ENCODE measurements around the gene TMEM44. TPM values are rescaled to one million over a fixed set of nuclear protein-coding genes. Genes with fewer than 3 reads are reported as not detected.

TMEM44 gene
- total RNA-seq, 1 experiment from 2014 or later: 11.8 TPM

DNA sequence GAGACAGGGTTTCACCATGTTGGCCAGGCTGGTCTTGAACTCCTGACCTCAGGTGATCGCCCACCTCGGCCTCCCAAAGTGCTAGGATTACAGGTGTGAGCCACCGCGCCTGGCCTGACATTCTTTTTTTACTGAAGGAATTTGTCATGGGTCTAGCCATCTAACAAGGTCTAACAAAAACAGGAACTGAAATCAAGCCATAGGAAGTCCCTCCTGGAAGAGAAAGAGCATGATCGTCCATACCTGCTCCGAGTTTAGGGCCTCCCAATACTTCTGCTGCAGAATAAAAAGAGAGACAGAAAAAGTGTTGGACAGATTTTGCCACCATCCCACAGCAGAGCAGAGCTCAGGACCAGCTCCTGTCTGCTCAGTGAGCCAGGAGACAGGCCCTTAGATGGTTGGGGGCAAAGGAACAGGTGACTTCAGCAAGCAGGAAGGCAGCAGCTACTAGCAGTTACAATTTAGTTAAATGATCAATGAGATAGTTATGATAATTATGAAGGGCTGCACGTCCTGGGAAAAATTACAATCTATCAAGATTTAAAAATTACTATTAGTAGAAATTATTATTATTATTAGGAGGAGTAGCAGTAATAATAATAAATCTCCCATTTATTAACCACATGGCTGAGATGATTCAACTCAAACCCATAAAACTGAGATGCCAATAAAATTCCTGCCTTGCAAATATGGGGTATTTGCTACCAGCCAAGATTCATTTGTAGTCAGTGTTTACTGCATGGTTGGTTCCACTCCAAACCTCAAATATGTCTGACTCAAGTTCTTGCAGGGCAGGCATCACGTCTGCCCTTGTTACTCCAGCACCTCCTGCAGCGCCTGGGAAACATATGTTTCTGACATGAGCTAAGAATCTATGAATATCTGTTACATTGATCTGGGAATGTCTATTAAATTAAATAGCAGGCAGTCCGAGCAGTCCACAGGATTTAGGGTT, 40.1 kb downstream of the TMEM44 start:
- intact Hi-C loops (cut with micrococcal nuclease; ENCODE audit: unreplicated experiment): no loop called here
- ChIA-PET POLR2A (no interaction called here), CTCF (interaction anchor here (0.5 to 1.0 kb wide), 3 partner anchors 100 to 125 kb away, joined by 3 read pairs; no protein-coding TSS in a partner anchor)
- H3K4me3 Mint-ChIP-seq (ENCODE audit: unreplicated experiment): no peak overlapping the region
- H3K27ac Mint-ChIP-seq (ENCODE audit: unreplicated experiment): no peak overlapping the region
- no peaks in the 10 kb centered on the region for H3K4me1 Mint-ChIP-seq (ENCODE audit: low read depth, unreplicated experiment)
- no peaks in the 10 kb centered on the region for H3K27me3 Mint-ChIP-seq (ENCODE audit: insufficient read depth, unreplicated experiment)
- Histone ChIP-seq H3K27me3 (replicated peaks; ENCODE audit: control insufficient read depth, insufficient read depth, low read length) (no peaks in the 10 kb centered on the region), H3K4me3 (ENCODE audit: low read depth, low read length) (no peak overlapping the region), H3K36me3 (ENCODE audit: control insufficient read depth, insufficient read depth, low read length) (no peaks in the 10 kb centered on the region; the same call in 1 of the 2 replicates), H3K4me1 (0 out of 2 replicates have a peak, but pooled peaks cover 6% of the 10 kb centered on the region), H3K9me3 (no peaks in the 10 kb centered on the region)
- no TSS peak for BruUV-seq (replicated peaks)
- TF ChIP-seq, protein P1, sequence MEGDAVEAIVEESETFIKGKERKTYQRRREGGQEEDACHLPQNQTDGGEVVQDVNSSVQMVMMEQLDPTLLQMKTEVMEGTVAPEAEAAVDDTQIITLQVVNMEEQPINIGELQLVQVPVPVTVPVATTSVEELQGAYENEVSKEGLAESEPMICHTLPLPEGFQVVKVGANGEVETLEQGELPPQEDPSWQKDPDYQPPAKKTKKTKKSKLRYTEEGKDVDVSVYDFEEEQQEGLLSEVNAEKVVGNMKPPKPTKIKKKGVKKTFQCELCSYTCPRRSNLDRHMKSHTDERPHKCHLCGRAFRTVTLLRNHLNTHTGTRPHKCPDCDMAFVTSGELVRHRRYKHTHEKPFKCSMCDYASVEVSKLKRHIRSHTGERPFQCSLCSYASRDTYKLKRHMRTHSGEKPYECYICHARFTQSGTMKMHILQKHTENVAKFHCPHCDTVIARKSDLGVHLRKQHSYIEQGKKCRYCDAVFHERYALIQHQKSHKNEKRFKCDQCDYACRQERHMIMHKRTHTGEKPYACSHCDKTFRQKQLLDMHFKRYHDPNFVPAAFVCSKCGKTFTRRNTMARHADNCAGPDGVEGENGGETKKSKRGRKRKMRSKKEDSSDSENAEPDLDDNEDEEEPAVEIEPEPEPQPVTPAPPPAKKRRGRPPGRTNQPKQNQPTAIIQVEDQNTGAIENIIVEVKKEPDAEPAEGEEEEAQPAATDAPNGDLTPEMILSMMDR (IDR thresholded peaks at IDR 0.05; ENCODE audit: insufficient read depth in 1 of 2, low read depth in 1 of 2, low read length in 1 of 2, severe bottlenecking in 1 of 2, unreplicated experiment in 1 of 2): no peak
- no peaks in the 10 kb centered on the region for H3K36me3 Mint-ChIP-seq (ENCODE audit: insufficient read depth, unreplicated experiment)
- H3K9me3 Mint-ChIP-seq (ENCODE audit: unreplicated experiment): no peaks in the 10 kb centered on the region
- DNase-seq: no peak

DNA sequence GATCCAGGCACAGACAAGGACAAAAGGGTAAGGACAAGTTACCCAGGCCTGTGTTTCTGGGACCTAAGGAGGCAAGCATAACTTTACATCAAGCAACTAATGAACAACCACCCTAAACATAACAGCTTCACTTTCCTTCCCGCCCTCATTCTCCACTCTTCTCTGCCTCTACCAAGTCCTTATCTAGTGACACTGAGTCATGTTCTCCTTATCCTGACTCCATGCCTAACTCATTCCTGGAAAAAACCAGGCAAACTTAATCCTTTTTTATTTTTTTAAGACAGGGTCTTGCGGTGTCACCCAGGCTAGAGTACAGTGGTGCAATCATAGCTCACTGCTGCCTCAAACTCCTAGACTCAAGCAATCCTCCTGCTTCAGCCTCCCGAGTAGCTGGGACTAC, 44.5 kb downstream of the TMEM44 start:
- H3K4me3 ChIP-seq (ENCODE audit: low read depth, low read length): no peak overlapping the region
- no peaks in the 10 kb centered on the region for H3K9me3 Mint-ChIP-seq (ENCODE audit: unreplicated experiment)
- TF ChIP-seq, protein P1 (IDR thresholded peaks at IDR 0.05; ENCODE audit: insufficient read depth in 1 of 2, low read depth in 1 of 2, low read length in 1 of 2, severe bottlenecking in 1 of 2, unreplicated experiment in 1 of 2): no peak
- peaks cover 15% of the 10 kb centered on the region for H3K4me1 Mint-ChIP-seq (ENCODE audit: low read depth, unreplicated experiment)
- H3K27me3 ChIP-seq (replicated peaks; ENCODE audit: control insufficient read depth, insufficient read depth, low read length): no peaks in the 10 kb centered on the region
- ChIA-PET CTCF (interaction anchor here (0.6 to 1.3 kb wide), 4 partner anchors 12 to 117 kb away, joined by 3 to 4 read pairs (median 3); no protein-coding TSS in a partner anchor), POLR2A (interaction anchor here (0.6 to 1.1 kb wide), 2 partner anchors 10 to 164 kb away, joined by 4 read pairs; no protein-coding TSS in a partner anchor)
- H3K27me3 Mint-ChIP-seq (ENCODE audit: insufficient read depth, unreplicated experiment): no peaks in the 10 kb centered on the region
- H3K4me3 Mint-ChIP-seq (ENCODE audit: unreplicated experiment): no peak overlapping the region
- H3K4me1 ChIP-seq: peaks cover 15% of the 10 kb centered on the region; the same call in 1 of the 2 replicates
- no peaks in the 10 kb centered on the region for H3K9me3 ChIP-seq
- DNase-seq: no peak
- intact Hi-C loops (cut with micrococcal nuclease; ENCODE audit: unreplicated experiment): no loop called here
- peaks cover 9% of the 10 kb centered on the region for H3K36me3 Mint-ChIP-seq (ENCODE audit: insufficient read depth, unreplicated experiment)
- no TSS peak for BruUV-seq (replicated peaks)
- no peaks in the 10 kb centered on the region for H3K36me3 ChIP-seq (ENCODE audit: control insufficient read depth, insufficient read depth, low read length)
- peak overlapping the region; percentile 32 for H3K27ac Mint-ChIP-seq (ENCODE audit: unreplicated experiment)

DNA sequence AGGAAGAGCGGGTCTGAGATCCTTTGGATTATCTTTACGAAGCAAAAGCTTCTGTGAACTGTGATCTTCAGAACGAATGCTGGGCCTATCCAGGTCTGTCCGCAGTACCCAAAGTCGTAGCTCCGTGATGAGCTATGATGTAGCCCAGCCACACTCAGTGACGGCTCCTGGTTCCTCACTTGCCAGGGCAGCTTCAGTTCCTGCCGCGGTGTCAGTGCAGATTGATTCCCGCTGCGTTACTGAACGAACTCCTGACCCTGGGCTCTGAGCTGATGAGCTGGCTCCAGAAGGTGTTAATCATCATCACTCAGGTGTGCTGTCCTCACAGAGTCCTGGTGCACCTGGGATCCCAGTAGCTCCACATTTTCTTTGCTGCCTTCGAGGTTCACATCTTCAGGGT, 45.0 kb downstream of the TMEM44 start:
- POLR2A ChIA-PET: interaction anchor here (0.6 to 1.1 kb wide), 2 partner anchors 9 to 165 kb away, joined by 4 read pairs; no protein-coding TSS in a partner anchor

More for the DNA sequence above, 45.0 kb downstream of the TMEM44 start:
- no TSS peak for BruUV-seq (replicated peaks)
- H3K9me3 Mint-ChIP-seq (ENCODE audit: unreplicated experiment): no peaks in the 10 kb centered on the region
- no peak for DNase-seq
- no peaks in the 10 kb centered on the region for H3K27me3 Mint-ChIP-seq (ENCODE audit: insufficient read depth, unreplicated experiment)
- H3K4me1 Mint-ChIP-seq (ENCODE audit: low read depth, unreplicated experiment): peaks cover 15% of the 10 kb centered on the region
- H3K4me1 ChIP-seq: peaks cover 15% of the 10 kb centered on the region; the same call in 1 of the 2 replicates
- TF ChIP-seq, protein P1 (IDR thresholded peaks at IDR 0.05; ENCODE audit: insufficient read depth in 1 of 2, low read depth in 1 of 2, low read length in 1 of 2, severe bottlenecking in 1 of 2, unreplicated experiment in 1 of 2): no peak
- no peaks in the 10 kb centered on the region for H3K27me3 ChIP-seq (replicated peaks; ENCODE audit: control insufficient read depth, insufficient read depth, low read length)
- no peak overlapping the region for H3K4me3 Mint-ChIP-seq (ENCODE audit: unreplicated experiment)
- intact Hi-C loops (cut with micrococcal nuclease; ENCODE audit: unreplicated experiment): no loop called here
- no peak overlapping the region for H3K27ac Mint-ChIP-seq (ENCODE audit: unreplicated experiment)
- CTCF ChIA-PET: interaction anchor here (0.6 to 1.3 kb wide), 3 partner anchors 16 to 116 kb away, joined by 3 to 4 read pairs (median 3); no protein-coding TSS in a partner anchor
- peaks cover 14% of the 10 kb centered on the region for H3K36me3 Mint-ChIP-seq (ENCODE audit: insufficient read depth, unreplicated experiment)
- no peak overlapping the region for H3K4me3 ChIP-seq (ENCODE audit: low read depth, low read length)
- no peaks in the 10 kb centered on the region for H3K9me3 ChIP-seq
- no peaks in the 10 kb centered on the region for H3K36me3 ChIP-seq (ENCODE audit: control insufficient read depth, insufficient read depth, low read length)
